H9 (cell line): ENCODE measurements around the gene OTOS. TPM values are rescaled to one million over a fixed set of nuclear protein-coding genes. Genes with fewer than 3 reads are reported as not detected.

Source experiments
- DNase-seq: peaks from one replicate; pipeline ENCODE4 v3.0.0-alpha.2; 2017
- H2AFZ ChIP-seq: one replicate; pipeline ENCODE4 v1.6.1; 2013; ENCODE audit warnings: mild to moderate bottlenecking, low read length, control low read depth, moderate library complexity
- H2AK5ac ChIP-seq: 2 replicates; pipeline ENCODE4 v1.6.1; 2013; ENCODE audit warnings: low read length, control low read depth, mixed read lengths; ENCODE audit not compliant: insufficient read length
- H2BK120ac ChIP-seq: one replicate; pipeline ENCODE4 v1.6.1; 2013; ENCODE audit warnings: low read depth, mild to moderate bottlenecking, low read length, control low read depth, inconsistent platforms; ENCODE audit not compliant: poor library complexity, severe bottlenecking
- H2BK12ac ChIP-seq: 2 replicates; pipeline ENCODE4 v1.6.1; 2013; ENCODE audit warnings: low read length, control low read depth, mixed read lengths, low read depth; ENCODE audit not compliant: insufficient read length
- H2BK15ac ChIP-seq: 2 replicates; pipeline ENCODE4 v1.6.1; 2013; ENCODE audit warnings: low read depth, low read length, control low read depth
- H2BK20ac ChIP-seq: one replicate; pipeline ENCODE4 v1.6.1; 2013; ENCODE audit warnings: low read depth, mild to moderate bottlenecking, low read length, control low read depth, inconsistent platforms; ENCODE audit not compliant: poor library complexity, severe bottlenecking
- H2BK5ac ChIP-seq: 2 replicates; pipeline ENCODE4 v1.6.1; 2013; ENCODE audit warnings: low read length, control low read depth, mixed read lengths; ENCODE audit not compliant: insufficient read length
- H3K14ac ChIP-seq: 2 replicates; pipeline ENCODE4 v1.6.1; 2013; ENCODE audit warnings: low read length, control low read depth; ENCODE audit not compliant: insufficient read depth
- H3K18ac ChIP-seq: 2 replicates; pipeline ENCODE4 v1.6.1; 2013; ENCODE audit warnings: low read depth, mild to moderate bottlenecking, mixed read lengths, low read length, control low read depth; ENCODE audit not compliant: insufficient read length
- H3K23ac ChIP-seq: 2 replicates; pipeline ENCODE4 v1.6.1; 2013; ENCODE audit warnings: low read length, control low read depth, mixed read lengths, low read depth; ENCODE audit not compliant: insufficient read length
- H3K23me2 ChIP-seq: 2 replicates; pipeline ENCODE4 v1.6.1; 2013; ENCODE audit warnings: low read depth, mild to moderate bottlenecking, mixed read lengths, low read length, control low read depth; ENCODE audit not compliant: insufficient read length, poor library complexity, severe bottlenecking
- H3K27ac ChIP-seq: 2 replicates; pipeline ENCODE4 v1.5.1; 2013; ENCODE audit warnings: low read length, control low read depth, mixed read lengths, low read depth; ENCODE audit not compliant: insufficient read length
- H3K27me3 ChIP-seq: 2 replicates; pipeline ENCODE4 v1.6.1; 2013; ENCODE audit warnings: low read length, control low read depth, inconsistent platforms; ENCODE audit not compliant: insufficient read depth
- H3K4ac ChIP-seq: 2 replicates; pipeline ENCODE4 v1.6.1; 2013; ENCODE audit warnings: low read depth, mild to moderate bottlenecking, control low read depth, inconsistent platforms, low read length, moderate library complexity
- H3K4me1 ChIP-seq: 2 replicates; pipeline ENCODE4 v1.6.1; 2013; ENCODE audit warnings: low read length, control low read depth, inconsistent platforms; ENCODE audit not compliant: insufficient read depth
- H3K4me2 ChIP-seq: 2 replicates; pipeline ENCODE4 v1.6.1; 2013; ENCODE audit warnings: low read length, control low read depth, mixed read lengths; ENCODE audit not compliant: insufficient read length, insufficient read depth
- H3K56ac ChIP-seq: 2 replicates; pipeline ENCODE4 v1.6.1; 2013; ENCODE audit warnings: low read depth, mild to moderate bottlenecking, mixed read lengths, low read length, control low read depth; ENCODE audit not compliant: insufficient read length
- H3K79me1 ChIP-seq: 2 replicates; pipeline ENCODE4 v1.6.1; 2013; ENCODE audit warnings: low read depth, mild to moderate bottlenecking, moderate library complexity, low read length, control low read depth, inconsistent platforms; ENCODE audit not compliant: insufficient read depth, poor library complexity, severe bottlenecking
- H3K79me2 ChIP-seq: 2 replicates; pipeline ENCODE4 v1.6.1; 2013; ENCODE audit warnings: low read length, control low read depth, inconsistent platforms; ENCODE audit not compliant: insufficient read depth
- H3K9ac ChIP-seq: 2 replicates; pipeline ENCODE4 v1.6.1; 2013; ENCODE audit warnings: low read length, control low read depth, mixed read lengths; ENCODE audit not compliant: insufficient read length; ENCODE audit errors: extremely low read depth
- H3K9me3 ChIP-seq: one replicate; pipeline ENCODE4 v1.6.1; 2013; ENCODE audit warnings: low read depth, low read length, inconsistent platforms; ENCODE audit not compliant: control insufficient read depth
- H3T11ph ChIP-seq: one replicate; pipeline ENCODE4 v1.6.1; 2013; ENCODE audit warnings: mild to moderate bottlenecking, low read length, control low read depth, inconsistent platforms
- H4K20me1 ChIP-seq: one replicate; pipeline ENCODE4 v1.6.1; 2013; ENCODE audit not compliant: control insufficient read depth, insufficient read length, insufficient read depth
- H4K5ac ChIP-seq: 2 replicates; pipeline ENCODE4 v1.6.1; 2013; ENCODE audit warnings: low read depth, mild to moderate bottlenecking, mixed read lengths, low read length, control low read depth; ENCODE audit not compliant: insufficient read length
- H4K8ac ChIP-seq: replicated peaks from 2 replicates; pipeline ENCODE4 v1.6.1; 2013; ENCODE audit warnings: low read length, control low read depth, mixed read lengths, low read depth; ENCODE audit not compliant: insufficient read length
- H4K91ac ChIP-seq: 2 replicates; pipeline ENCODE4 v1.6.1; 2013; ENCODE audit warnings: low read depth, mild to moderate bottlenecking, moderate library complexity, mixed read lengths, low read length, control low read depth; ENCODE audit not compliant: insufficient read length
- H3K27ac Mint-ChIP-seq, 3 experiments: 2 replicates in 2 of 3; 3 replicates in 1 of 3; pipeline ENCODE4 v1.8.0; 2020 to 2021; ENCODE audit warnings: mixed read lengths in 3 of 3, mild to moderate bottlenecking in 1 of 3, moderate library complexity in 1 of 3
- H3K27me3 Mint-ChIP-seq: 2 replicates; pipeline ENCODE4 v1.8.0; 2021; ENCODE audit warnings: low read depth, mild to moderate bottlenecking, moderate library complexity, mixed read lengths
- H3K36me3 Mint-ChIP-seq, 3 experiments: 2 replicates in 2 of 3; 3 replicates in 1 of 3; pipeline ENCODE4 v1.8.0; 2020 to 2021; ENCODE audit warnings: low read depth in 3 of 3, mixed read lengths in 3 of 3; ENCODE audit not compliant: insufficient read depth in 1 of 3
- H3K4me1 Mint-ChIP-seq, 2 experiments: 2 replicates each; pipeline ENCODE4 v1.8.0; 2020; ENCODE audit warnings: mixed read lengths in 2 of 2
- H3K4me3 Mint-ChIP-seq, 2 experiments: 2 replicates in 1 of 2; 3 replicates in 1 of 2; pipeline ENCODE4 v1.8.0; 2020 to 2021; ENCODE audit warnings: mild to moderate bottlenecking in 2 of 2, mixed read lengths in 2 of 2, moderate library complexity in 1 of 2
- H3K9me3 Mint-ChIP-seq, 2 experiments: 2 replicates in 1 of 2; 3 replicates in 1 of 2; pipeline ENCODE4 v1.8.0; 2020; ENCODE audit warnings: mild to moderate bottlenecking in 2 of 2, mixed read lengths in 2 of 2, moderate library complexity in 1 of 2
- CTCF ChIP-seq: fragments of 200-600 bp; sonication (generic); conservative IDR thresholded peaks from 3 replicates; pipeline ENCODE4 v1.8.0; 2021; ENCODE audit warnings: antibody characterized with exemption, mild to moderate bottlenecking
- WGBS: extraction: QIAGEN DNeasy Blood & Tissue Kit; methylation state at CpG from one replicate; pipeline ENCODE4 v1.1.7; 2013; ENCODE audit warnings: missing lambda C conversion rate, low lambda C conversion rate, mixed read lengths; ENCODE audit not compliant: insufficient read length; ENCODE audit errors: extremely low coverage; 5-methylcytosine and 5-hydroxymethylcytosine counted together
- total RNA-seq: library from RNA; stranded (reverse); gene quantifications from 2 replicates; pipeline ENCODE4 v1.2.1, GENCODE V29; 2021

Gene OTOS
- total RNA-seq, 1 experiment from 2014 or later = not detected

GRCh38 chr2:240124651-240125030, 15.8 kb downstream of the OTOS start:
- no peak overlapping the region for H2BK15ac ChIP-seq
- H3K4me1 ChIP-seq = no peaks in the 10 kb centered on the region
- no peaks in the 10 kb centered on the region for H3K9me3 ChIP-seq
- no peak overlapping the region for H3K4me3 Mint-ChIP-seq
- peaks cover 0 to 2% of the 10 kb centered on the region in 2 experiments; a peak in 2 of 5 replicates for H3K9me3 Mint-ChIP-seq
- no peaks in the 10 kb centered on the region for H3K4me1 Mint-ChIP-seq
- H3K79me1 ChIP-seq = no peaks in the 10 kb centered on the region
- H3K79me2 ChIP-seq = no peaks in the 10 kb centered on the region
- no peak overlapping the region for H2AFZ ChIP-seq
- no peaks in the 10 kb centered on the region for H4K20me1 ChIP-seq
- no peak overlapping the region for H3K4me2 ChIP-seq
- DNase-seq = peak; percentile 16
- no peak overlapping the region for H2AK5ac ChIP-seq
- H3K27me3 ChIP-seq = no peaks in the 10 kb centered on the region
- TF ChIP-seq CTCF = no peak
- no peak overlapping the region for H2BK5ac ChIP-seq
- no peak overlapping the region; the same call in 1 of the 2 replicates for H3K14ac ChIP-seq
- no peak overlapping the region for H3K56ac ChIP-seq
- H3T11ph ChIP-seq = no peak overlapping the region
- no peak overlapping the region for H3K4ac ChIP-seq
- H3K27ac Mint-ChIP-seq = no peak overlapping the region; a peak in 1 of 7 replicates
- no peak overlapping the region for H3K27ac ChIP-seq
- H4K5ac ChIP-seq = no peak overlapping the region
- H2BK12ac ChIP-seq = no peak overlapping the region
- H3K23me2 ChIP-seq = no peaks in the 10 kb centered on the region
- no peak overlapping the region for H3K9ac ChIP-seq
- peaks cover 15 to 34% (median 27%) of the 10 kb centered on the region in 3 experiments; a peak in 6 of 7 replicates for H3K36me3 Mint-ChIP-seq
- no peaks in the 10 kb centered on the region; the same call in none of the 2 replicates for H3K27me3 Mint-ChIP-seq
- no peak overlapping the region for H2BK20ac ChIP-seq
- no peak overlapping the region for H4K91ac ChIP-seq
- no peak overlapping the region for H2BK120ac ChIP-seq
- H3K18ac ChIP-seq = no peak overlapping the region
- H4K8ac ChIP-seq = no peak overlapping the region
- H3K23ac ChIP-seq = no peak overlapping the region
- WGBS = no CpG with 5 or more reads among the region's 8 CpGs
